HUDEP-2 (cell line): ENCODE results near the gene LCP1.

Source experiments
- DNase-seq, 76 experiments: peaks; one replicate each; lab custom pipeline; 2025; ENCODE audit not compliant: unreplicated experiment in 76 of 76; lab: John Stamatoyannopoulos, UW

LCP1 gene

DNA sequence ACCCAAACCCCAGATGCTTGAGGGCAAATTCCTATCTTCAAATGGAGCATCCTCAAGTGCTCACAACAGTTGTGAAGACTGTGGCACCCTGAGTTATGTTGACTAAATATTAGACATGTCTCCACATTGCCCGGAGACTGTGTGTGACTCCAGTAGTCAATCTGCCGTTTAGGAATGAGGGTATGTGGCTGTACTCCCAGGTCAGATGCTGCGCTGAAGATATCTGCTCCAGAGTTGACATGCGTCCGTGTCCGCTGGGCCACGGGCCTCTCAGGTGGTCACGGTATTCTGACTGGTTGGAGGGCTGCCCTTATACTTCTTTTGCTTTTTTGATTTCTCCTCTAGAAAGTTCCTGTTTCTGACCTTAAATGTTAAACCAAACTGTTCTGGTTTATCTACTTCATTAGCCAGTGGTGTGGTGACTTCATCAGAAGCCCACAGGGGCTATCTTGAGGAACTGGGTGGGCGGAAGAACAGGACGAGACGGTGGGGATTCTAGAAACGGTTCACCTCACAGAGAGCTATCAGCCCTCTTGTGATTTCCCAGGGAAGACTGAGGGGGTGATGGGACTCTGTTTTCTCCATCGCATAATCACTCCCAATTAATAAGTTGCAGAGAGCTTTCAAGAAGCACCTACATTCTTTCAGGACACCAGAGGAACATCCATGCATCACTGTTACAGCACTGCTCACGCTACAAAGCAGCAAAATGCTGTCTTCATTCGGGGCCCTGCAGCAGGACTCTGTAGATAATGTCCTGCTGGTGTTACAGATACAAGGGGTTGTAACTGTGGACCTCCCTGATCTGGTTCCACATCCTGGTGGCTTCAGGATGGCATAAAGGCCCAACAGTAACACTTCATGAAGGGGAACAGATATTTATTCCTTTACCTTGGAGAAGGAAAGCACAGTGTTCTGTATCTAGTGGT lies 1.3 kb upstream of the LCP1 start:
- peak in 16 of 76 experiments; percentile 8 to 31 (median 15) for DNase-seq

DNA sequence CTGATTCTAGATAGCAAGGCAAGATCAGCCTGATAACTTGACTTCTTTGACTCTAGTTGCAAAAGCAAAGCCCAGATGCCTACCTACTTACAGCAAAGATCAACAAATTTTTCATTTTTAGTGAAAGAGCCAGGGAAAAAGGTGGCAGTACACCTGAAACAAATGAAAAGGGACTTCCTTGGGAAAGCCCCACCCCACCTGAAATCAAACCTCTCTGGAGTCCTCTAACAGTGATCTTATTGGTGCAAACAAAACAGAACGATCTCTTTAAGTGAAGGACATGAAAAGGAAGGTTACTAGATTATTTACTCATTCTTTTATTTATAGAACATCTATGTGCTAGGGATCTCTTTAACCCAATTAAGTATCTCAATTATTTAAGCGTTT lies 507 bp upstream of the LCP1 start:
- peak in 1 of 76 experiments; percentile 38 for DNase-seq

DNA sequence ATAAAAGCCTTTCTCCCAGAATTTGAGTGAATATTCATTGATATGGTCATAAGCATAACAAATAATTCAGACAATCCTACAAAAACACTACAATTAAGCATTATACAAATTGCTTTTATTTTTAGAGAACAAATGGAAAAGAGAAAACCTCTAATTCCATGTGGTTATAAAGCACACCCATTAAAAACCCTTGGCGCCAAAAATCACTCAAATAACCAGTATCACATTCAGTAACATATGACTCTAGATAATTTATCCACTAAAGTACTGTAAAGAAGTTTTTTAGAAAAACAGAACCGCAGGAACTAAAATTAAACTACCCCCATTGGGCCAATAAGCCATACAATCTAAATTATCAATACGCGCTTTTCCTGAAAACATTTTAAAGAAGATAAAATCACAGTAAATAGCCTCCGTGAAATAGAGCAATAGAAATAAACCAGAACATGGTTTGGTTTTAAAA lies 569 bp downstream of the LCP1 start:
- DNase-seq, result no peak

DNA sequence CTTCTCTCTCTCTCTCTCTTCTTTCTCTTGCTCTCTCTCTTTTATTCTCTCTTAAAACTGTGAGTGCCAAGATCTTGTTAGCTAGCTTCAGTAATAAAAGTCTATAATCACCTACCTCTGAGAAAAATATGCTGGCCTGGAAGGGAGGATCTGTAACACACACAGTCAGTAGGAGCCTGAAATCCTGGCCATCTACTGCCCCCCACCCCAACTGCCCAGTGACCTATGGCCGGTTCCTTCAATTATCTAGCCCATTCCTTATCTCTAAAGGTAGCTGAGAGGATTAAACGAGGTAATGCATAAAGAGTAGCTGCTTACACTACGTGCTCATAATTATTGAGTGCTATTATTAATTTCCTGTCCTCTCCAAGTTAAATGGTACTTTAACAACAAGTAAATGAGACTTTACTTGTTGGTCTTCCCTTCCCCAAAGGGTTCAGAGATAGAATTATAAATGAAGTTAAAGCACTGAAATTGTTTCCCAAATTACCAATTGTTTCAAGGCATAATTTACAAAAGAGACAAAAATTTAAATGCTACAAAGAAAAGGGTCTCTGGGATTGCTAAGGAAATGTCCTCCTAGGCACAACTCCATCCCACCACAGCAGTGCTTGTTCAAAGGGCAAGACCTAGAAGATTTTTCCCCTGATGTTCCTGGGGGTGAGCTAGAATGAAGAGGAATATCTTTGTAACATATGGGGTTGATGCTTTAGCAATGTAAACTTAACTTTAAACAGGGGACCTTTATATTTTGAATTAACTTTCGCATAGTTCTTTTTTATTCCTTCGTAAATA lies 1.8 kb downstream of the LCP1 start:
- DNase-seq, result peak in 6 of 76 experiments; percentile 6 to 33 (median 15)

DNA sequence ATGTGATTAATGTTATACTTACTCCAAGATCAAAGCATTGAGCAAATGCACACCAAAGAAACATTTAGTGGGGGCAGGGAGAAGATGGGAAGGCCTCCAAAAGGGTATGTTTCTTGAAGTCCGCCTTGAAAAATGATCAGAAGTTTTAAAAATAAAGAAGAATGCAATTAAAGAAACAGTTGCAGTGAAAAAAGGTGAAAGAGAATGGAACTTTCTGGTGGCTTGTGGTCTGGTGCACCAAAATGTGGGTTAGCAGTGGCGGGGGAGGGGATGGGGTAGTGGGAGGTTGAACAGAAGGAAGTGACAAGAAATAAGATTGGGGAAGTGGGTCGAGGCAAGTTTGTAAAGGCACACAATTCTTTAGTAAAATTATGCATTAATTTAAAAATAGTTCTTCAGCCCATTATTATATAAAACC lies 2.5 kb downstream of the LCP1 start:
- DNase-seq, result peak in 30 of 76 experiments; percentile 4 to 62 (median 26)

DNA sequence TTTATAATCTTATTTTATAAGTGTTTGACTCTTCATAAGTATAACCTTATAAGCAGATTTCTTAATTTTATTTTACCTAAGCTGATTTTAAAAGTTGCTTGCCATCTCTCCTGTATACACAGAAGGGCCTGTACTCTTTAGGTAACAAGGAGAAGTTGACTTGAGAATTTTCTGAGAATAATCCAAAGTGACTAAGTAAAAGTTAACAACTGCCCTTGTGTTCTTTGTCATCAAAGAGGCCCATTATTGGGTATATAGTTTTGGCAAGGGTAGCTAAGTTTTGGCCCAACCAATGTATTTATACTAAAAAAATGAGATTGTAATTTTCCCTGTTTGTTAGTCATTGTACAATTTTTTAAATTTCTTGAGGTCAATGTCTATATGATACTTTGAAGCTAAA lies 3.2 kb downstream of the LCP1 start:
- DNase-seq, result peak in 1 of 76 experiments; percentile 8

DNA sequence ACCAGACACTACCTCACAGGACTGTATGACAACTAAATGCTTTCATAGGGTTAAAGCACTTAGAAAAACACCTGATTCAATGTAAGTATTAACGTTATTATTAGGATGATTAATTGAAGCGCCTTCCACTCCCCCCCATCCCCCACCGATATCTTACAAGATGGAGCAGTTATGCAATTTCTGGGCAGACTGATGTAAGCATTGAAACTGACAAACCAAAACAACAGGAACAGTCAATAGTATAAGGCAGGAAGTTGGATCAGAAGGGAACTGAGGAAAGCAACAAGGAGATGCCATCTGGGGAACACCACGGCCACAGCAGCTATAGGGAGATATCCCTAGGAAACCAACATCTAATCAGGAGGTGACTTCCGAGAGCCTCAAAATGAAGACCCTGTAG lies 3.8 kb downstream of the LCP1 start:
- DNase-seq, result no peak

DNA sequence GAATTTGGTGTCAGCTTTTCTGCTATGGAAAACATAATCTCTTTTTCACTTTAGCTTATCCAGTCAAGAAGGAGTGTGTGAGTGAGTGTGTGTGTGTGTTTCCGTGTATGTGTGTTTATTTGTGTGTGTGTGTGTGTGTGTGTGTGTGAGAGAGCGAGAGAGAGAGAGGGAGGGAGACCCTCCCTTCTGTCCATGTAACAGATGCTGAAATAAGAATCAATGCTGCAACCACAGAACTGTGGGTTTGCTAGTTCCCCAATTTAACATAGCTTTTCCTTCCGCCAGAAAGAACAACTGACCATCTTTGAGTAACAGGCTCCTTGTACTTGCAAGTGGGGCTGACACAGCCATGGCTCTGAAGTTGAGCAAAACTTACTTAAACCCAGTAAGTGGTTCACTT lies 5.2 kb downstream of the LCP1 start:
- peak in 2 of 76 experiments; percentile 10 to 11 for DNase-seq

DNA sequence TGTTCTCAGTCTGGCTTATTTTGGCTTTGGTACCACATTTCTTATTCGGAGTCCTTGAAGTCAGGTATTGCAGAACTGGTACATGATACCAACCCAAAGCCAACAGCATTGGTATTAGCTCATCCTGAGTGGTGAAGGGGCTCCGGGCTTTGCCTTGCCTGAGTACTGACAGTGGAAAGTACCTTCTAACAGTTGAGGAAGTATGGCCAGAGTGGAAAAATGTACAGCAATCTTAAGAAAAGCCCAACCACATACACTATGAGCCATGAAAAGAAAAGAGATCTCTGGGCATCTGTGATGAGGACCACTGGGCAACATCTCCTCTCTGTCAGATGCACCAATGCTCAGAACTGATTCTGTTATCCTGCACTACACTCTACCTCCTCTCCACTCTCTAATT lies 8.3 kb downstream of the LCP1 start:
- DNase-seq, result no peak

DNA sequence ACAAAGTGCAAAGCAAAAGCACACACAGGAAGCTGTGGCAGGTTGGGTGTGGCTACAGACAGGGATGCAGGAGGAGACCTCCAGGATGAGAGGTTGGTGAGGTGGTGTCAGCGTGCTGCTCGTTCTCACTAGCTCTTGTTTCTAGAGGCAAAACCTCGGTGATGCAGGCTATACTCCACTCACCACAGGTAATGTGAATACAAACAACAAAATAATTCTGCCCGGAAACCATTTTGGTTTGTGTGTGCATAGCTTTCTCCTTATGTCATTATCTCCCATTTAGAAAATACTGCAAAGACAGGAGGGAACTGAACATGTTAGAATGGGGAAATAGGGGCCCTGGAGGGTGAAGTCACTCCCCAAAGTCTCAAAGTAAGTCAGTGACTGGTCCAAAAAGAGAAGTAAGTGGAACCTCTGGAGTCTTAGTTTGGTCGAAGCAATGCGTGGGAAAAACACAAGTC lies 9.4 kb downstream of the LCP1 start:
- DNase-seq, result no peak

DNA sequence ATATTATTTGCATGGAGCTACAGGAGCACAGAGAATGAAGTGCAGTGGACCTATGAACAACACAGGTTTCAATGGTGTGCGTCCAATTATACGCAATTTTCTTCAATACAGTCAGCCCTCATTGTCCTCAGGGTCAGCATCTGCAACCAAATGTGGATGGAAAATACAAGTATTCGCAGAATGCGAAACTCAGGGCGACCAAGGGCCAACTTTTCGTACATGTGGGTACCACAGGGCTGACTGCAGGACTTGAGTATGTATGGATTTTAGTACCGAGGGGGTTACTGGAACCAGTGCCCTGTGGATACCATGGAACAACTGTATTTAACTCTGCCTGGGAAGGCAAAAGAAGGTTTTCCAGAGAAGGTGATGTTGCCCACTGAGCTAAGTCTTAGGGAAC lies 10.2 kb downstream of the LCP1 start:
- DNase-seq, result no peak

DNA sequence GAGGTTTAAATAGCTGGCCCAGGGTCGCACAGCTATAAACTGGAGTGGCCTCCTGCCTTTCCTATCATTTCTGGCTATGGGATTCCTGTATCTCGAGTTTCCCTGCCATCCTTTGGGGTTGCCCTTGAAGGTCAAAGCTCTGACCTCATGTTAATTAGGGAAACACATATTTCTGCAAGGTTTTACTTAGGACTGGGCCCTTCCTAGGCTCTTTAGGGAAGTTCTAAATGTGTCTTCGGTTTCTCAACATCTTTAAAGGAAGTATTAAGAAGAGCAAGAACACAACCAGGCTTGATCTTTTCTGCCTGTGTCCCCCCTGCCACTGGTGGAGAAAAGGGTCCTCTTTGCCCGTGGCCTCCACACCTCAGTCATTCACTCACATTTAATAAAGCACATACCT lies 10.8 kb downstream of the LCP1 start:
- DNase-seq, result no peak

DNA sequence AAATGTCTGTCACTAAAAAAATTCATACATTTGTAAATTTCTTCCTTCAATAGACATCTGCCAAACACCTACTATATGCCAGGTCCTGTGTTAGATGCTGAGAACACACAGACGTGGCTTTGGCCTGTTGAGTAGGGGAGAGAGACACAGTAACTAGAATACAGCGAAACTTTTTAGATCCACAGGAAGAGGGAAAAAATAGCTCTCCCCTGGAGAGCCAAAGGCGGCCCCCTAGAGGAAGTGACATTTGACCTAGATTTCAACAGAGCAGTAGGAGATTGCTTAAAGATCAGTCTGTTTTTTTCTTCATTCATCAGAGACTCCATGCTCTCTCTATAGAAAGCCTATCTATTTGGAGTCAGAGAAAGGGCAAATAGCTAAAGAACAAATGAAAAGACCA lies 11.3 kb downstream of the LCP1 start:
- DNase-seq, result no peak

DNA sequence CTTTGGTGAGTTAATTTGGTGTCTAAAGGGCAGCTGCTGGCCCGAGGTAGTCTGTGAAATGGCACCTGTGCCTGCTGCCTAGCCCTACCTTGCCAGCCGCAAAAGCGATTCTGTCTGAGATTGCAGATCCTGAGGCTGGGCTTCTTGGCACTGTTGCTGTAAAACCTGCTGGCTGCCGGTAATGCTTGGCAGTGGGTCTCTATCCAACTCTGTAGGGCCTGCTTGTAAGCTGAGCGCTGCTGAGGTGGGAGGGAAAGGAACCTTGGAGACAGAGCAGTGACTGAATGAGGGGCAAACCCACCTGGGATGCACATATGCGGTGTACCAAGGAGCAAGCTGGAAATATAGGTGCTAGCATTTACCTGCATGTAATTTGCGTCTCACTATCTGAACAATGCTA lies 11.7 kb downstream of the LCP1 start:
- no peak for DNase-seq

DNA sequence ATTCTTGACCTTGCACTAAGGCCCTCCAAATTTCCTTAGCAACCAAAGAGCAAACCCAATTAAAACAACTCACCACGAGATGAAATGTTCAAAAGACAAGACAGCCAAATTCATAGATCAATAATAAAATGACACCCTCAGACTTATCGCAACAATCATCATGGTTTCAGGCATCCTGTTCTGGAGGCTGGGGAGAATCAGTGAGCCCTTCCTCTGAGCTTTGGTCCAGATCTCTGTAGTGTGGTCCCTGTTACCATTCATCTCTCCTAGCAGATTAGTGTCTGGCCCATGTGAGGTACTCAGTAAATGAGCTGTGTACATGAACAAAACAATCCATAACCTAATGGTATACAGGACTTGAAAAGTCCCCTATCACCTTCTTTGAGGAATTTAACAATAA lies 12.2 kb downstream of the LCP1 start:
- no peak for DNase-seq

DNA sequence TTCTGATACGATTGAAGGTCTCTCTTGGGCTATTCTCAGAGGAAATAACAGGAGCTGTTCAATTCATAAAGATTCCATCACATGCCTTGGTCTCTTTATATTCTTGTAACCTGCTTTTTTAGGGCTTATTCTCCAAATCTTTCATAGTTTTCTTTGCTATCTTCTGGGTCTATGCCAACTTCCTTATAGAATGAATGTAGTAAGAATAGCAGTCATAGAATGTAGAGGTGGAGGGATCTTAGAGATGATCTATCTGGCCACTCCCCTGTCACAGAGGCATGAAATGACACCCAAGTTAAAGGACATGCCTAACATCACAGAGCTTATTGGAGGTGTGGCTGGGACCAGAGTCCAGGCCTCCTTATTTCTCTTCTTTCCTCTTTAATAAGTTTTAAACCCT lies 13.2 kb downstream of the LCP1 start:
- peak in 5 of 76 experiments; percentile 6 to 30 (median 17) for DNase-seq

DNA sequence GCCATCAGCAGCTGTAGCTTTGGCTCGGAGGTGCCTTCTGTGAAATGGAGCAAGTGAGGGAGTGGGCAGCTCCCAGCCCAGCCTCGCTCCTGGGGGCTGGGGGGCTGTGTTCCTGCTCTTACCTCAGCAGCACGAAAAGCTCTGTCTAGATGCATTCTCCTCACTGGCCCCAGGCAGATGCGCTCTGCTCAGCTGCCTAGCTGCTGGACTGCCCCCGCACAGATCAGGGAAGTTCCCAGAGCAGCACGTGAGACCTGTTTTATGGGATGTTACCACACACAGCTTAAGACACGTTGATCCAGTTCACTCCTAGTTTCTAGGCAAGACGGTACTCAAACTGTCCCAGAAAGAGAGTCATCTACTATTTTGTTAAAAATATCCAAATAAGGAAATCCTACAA lies 13.6 kb downstream of the LCP1 start:
- no peak for DNase-seq

DNA sequence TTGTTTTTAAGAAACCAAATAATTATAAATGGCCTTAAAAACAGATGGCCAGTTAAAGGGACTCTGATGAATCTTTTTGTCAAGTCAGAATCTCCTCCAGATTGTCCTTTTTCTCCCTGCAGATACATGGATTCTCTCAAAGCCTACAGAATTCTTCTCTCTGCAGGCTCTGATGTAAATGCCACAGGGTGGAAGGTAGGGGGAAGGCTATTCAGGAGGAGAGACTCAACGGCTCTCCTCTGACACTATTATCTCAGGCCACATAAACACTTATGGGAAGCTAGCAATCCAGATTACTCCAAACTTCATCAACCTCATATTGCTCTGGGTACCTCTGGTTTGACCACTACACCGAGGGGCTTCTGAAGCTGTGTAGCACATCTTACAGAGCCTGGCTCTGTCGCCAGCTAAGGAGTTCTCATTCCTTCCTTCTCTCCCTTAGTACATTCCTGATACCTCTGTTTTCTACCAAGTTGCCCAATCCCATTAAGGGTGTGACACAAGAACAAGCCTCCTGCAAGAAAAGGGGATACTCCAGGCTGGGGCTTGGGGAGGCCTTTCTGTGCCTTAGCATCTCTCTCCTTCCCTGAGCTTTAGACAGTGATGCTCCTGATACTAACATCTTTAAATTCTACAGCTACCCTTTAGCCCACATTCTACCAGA lies 14.9 kb downstream of the LCP1 start:
- DNase-seq, result no peak

DNA sequence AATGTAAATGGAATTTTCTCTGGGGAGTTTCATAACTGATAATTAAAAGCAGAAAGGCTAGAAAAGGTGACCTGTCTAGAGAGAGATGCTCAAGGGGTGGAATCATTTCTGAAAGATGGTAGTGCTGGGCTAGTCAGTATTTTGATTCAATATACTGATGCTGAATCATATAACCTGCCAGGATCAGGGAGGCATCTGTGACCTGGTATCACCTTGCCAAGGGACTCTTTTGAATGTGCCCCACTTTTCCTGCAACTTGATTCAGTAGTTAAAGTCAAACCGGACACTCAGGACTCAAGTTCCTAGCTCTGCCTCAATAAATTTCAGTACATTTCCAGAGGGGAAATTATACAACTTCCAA lies 15.8 kb downstream of the LCP1 start:
- no peak for DNase-seq

DNA sequence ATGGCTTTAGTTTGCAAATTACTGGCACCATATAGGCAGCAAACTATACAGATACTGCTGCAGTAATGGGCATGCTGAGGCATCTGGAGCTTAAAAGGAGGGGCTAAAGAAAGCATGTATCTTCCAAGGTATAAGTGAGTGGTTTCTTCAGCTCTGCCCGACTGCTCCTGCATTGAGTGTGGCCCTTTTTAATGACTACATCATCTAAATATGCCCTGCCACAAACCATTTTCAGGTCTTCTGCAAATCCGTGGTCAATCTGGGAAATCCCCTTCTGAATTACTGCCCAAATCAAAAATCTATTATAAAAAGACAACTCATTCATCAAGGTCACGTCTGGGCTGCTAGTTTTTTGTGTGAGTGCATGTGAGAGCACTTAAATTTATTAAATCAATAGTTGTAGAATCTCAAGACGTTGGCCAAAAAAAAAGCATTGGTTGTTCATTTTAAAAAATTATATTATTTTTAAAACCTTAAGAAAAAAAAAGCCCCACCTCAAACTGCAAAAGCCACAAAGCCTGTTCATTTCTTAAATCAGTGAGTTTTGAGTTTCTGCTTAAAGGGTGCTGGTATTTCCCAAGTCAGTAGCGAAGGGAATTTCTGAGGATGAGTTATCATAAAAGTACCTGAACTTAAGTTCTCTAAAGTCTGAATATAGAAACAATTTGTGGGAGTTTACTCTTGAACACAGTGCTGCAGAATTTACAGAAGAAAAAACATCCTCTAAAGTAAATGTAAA lies 16.3 kb downstream of the LCP1 start:
- DNase-seq, result no peak
